ENCODE data around the gene PTPRT. TPM values are rescaled to one million over a fixed set of nuclear protein-coding genes. Genes with fewer than 3 reads are reported as not detected.

Gene PTPRT
- total and polyA plus RNA-seq, 2 of the 13 experiments (the other 11 are each of a cell fraction or from before 2014, with no cell fraction given): under 0.01 to 0.09 TPM

- TF ChIP-seq RNF219 (CRISPR knock-in tag; IDR thresholded peaks at IDR 0.05) (no peak), GMEB2 (CRISPR knock-in tag; IDR thresholded peaks at IDR 0.05; ENCODE audit: low read depth) (no peak), HDAC2 (CRISPR knock-in tag; IDR thresholded peaks at IDR 0.05) (peak; percentile 35; the same call in 1 of the 2 replicates), HNF4G (IDR thresholded peaks at IDR 0.05; ENCODE audit: borderline replicate concordance, low read depth, low read length) (no peak), HNF4G (CRISPR knock-in tag; IDR thresholded peaks at IDR 0.05; ENCODE audit: borderline replicate concordance, low read depth) (no peak; the same call in 1 of the 2 replicates), ARHGAP35 (CRISPR knock-in tag; IDR thresholded peaks at IDR 0.05; ENCODE audit: borderline replicate concordance) (no peak), AHDC1 (CRISPR knock-in tag; IDR thresholded peaks at IDR 0.05; ENCODE audit: borderline replicate concordance) (peak; percentile 20; the same call in 1 of the 2 replicates), ZNF10 (CRISPR knock-in tag; IDR thresholded peaks at IDR 0.05; ENCODE audit: borderline replicate concordance, low read depth) (no peak), LCORL (IDR thresholded peaks at IDR 0.05) (no peak), LCORL (CRISPR knock-in tag; IDR thresholded peaks at IDR 0.05) (no peak), AGO1 (IDR thresholded peaks at IDR 0.05; ENCODE audit: low read depth, low read length, poor library complexity, severe bottlenecking) (no peak), KMT2A (CRISPR knock-in tag; IDR thresholded peaks at IDR 0.05) (no peak), MXI1 (IDR thresholded peaks at IDR 0.05; ENCODE audit: borderline replicate concordance, low read depth, low read length) (no peak), ZBTB14 (CRISPR knock-in tag; IDR thresholded peaks at IDR 0.05) (no peak)
These were observed 1055.2 kb downstream of the PTPRT start (continued) for GRCh38 chr20:42134265-42135098.
